Embryonic facial prominence (tissue), 1 donor: ENCODE data around the gene CCL23.

Source experiments
- DNase-seq: peaks from one replicate; pipeline ENCODE4 v3.0.0-alpha.2; 2016; ENCODE audit errors: extremely low spot score

The CCL23 gene

DNA sequence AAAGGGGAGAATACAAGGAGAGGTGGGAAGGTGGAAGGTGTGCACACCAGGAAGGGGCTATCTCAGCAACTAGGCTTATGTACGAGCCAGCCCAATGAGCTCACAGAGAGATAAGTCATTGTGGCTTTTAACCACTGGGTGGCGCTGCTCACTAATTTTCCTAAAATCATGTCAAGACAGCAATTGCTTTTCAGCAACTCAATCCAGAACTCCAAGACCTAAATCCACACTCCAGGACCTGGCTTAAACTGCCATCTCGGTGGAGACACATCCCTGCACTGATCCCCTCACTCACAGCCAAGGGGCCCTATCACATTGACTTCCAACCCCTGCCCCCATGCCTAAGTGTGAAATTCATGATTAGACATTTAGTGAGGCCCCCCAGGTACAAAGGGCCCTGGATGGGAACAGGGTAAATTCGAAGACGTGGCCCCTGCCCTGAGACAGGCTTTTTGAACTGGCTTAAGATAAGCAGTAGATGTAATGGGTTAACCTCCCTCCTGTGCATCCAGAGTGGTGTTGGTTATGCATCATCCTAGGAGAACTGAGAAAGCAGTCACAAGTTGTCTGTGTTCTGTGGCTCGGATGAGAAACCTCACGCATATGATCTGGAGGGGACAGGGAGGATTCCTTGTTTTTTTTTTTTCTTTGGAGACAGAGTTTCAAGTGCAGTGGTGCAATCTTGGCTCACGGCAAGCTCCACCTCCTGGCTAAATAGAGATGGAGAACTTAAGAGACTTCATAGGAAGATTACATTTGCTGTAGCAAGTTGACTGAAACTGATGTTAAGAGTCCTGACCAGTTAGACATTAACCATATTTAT, 48.0 kb downstream of the CCL23 start:
- peak; percentile 69 for DNase-seq

DNA sequence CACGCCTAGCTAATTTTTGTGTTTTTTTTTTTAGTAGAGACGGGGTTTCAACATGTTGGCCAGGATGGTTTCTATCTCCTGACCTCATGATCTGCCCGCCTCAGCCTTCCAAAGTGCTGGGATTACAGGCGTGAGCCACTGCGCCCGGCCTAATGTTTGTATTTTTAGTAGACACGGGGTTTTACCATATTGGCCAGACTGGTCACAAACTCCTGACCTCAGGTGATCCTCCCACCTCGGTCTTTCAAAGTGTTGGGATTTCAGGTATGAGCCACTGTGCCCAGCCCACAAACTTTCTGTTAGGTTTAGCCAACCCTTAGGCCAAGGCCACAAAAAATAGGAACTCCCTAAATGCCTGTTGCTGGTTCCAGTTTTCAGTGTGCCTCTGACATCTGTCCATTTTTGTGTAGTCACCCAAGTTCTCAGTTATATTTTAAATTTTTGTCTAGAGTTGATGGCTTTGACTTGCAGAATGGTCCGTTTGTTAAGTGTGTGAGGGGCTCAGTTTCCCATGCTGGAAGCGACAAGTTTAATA, 49.2 kb downstream of the CCL23 start:
- no peak for DNase-seq

- no peak for DNase-seq
Observed at GRCh38 chr17:35965272-35965671, 52.5 kb downstream of the CCL23 start.

GRCh38 chr17:35963663-35964062, 54.1 kb downstream of the CCL23 start:
- DNase-seq: no peak
